Keratinocyte (primary cell): ENCODE data around the gene CTNNA2. TPM values are rescaled to one million over a fixed set of nuclear protein-coding genes. Genes with fewer than 3 reads are reported as not detected.

ENCODE experiments used
- DNase-seq: peaks from one replicate; pipeline ENCODE4 v3.0.0-alpha.2; 2011; ENCODE audit warnings: low read depth, missing footprints, low spot score
- FAIRE-seq: peaks from 2 replicates; lab custom pipeline; 2011; peaks lifted over from hg19 to GRCh38; lab: Jason Lieb, UNC
- H2AFZ ChIP-seq: 2 replicates; pipeline ENCODE4 v1.6.0; 2012; ENCODE audit warnings: low read length, control low read depth, inconsistent platforms; ENCODE audit not compliant: control insufficient read depth
- H3K27ac ChIP-seq: 2 replicates; pipeline ENCODE4 v1.5.1; 2011; ENCODE audit warnings: low read length; ENCODE audit not compliant: control insufficient read depth, insufficient read depth
- H3K27me3 ChIP-seq: 3 replicates; pipeline ENCODE4 v1.6.0; 2011; ENCODE audit warnings: low read length; ENCODE audit not compliant: control insufficient read depth, insufficient read depth; ENCODE audit errors: extremely low read depth
- H3K36me3 ChIP-seq, 2 experiments: 2 replicates in 1 of 2; 3 replicates in 1 of 2; pipeline ENCODE4 v1.5.1; 2011; ENCODE audit warnings: low read length in 2 of 2, mild to moderate bottlenecking in 1 of 2; ENCODE audit not compliant: control insufficient read depth in 2 of 2, insufficient read depth in 2 of 2; ENCODE audit errors: extremely low read depth in 1 of 2
- H3K4me1 ChIP-seq: 3 replicates; pipeline ENCODE4 v1.5.1; 2011; ENCODE audit warnings: low read length; ENCODE audit not compliant: control insufficient read depth, insufficient read depth; ENCODE audit errors: extremely low read depth
- H3K4me2 ChIP-seq: 3 replicates; pipeline ENCODE4 v1.6.0; 2011; ENCODE audit warnings: low read depth, low read length; ENCODE audit not compliant: control insufficient read depth, insufficient read depth; ENCODE audit errors: extremely low read depth
- H3K4me3 ChIP-seq, 3 experiments: fragments of 200-600 bp in 1 of 3; sonication (generic) in 1 of 3; 2 replicates in 2 of 3; 3 replicates in 1 of 3; pipeline ENCODE4 v1.5.1; 2011 to 2016; ENCODE audit warnings: low read length in 3 of 3, mild to moderate bottlenecking in 3 of 3, control low read depth in 2 of 3, inconsistent platforms in 1 of 3, low read depth in 1 of 3, mixed read lengths in 1 of 3, mixed run types in 1 of 3, moderate library complexity in 1 of 3; ENCODE audit not compliant: control insufficient read depth in 2 of 3, insufficient read depth in 2 of 3; ENCODE audit errors: extremely low read depth in 1 of 3
- H3K79me2 ChIP-seq: 2 replicates; pipeline ENCODE4 v1.6.0; 2012; ENCODE audit warnings: low read length; ENCODE audit not compliant: control insufficient read depth, insufficient read depth
- H3K9ac ChIP-seq: 3 replicates; pipeline ENCODE4 v1.6.0; 2011; ENCODE audit warnings: low read length; ENCODE audit not compliant: control insufficient read depth, insufficient read depth; ENCODE audit errors: extremely low read depth
- H3K9me1 ChIP-seq: 3 replicates; pipeline ENCODE4 v1.6.0; 2011; ENCODE audit warnings: low read length; ENCODE audit not compliant: control insufficient read depth, insufficient read depth; ENCODE audit errors: extremely low read depth
- H3K9me3 ChIP-seq: 2 replicates; pipeline ENCODE4 v1.5.1; 2012; ENCODE audit warnings: low read depth, low read length; ENCODE audit not compliant: control insufficient read depth
- H4K20me1 ChIP-seq: 3 replicates; pipeline ENCODE4 v1.6.0; 2011; ENCODE audit warnings: low read length; ENCODE audit not compliant: control insufficient read depth, insufficient read depth; ENCODE audit errors: extremely low read depth
- EZH2 ChIP-seq: IDR thresholded peaks from one replicate; pipeline ENCODE4 v1.6.1; 2012; ENCODE audit warnings: inconsistent platforms, mild to moderate bottlenecking, low read length, moderate library complexity
- dilution Hi-C: fragments of 300-500 bp; cut with MboI; formaldehyde crosslinking; loops from one replicate; pipeline ENCODE4 v1.7.0; 2020; ENCODE audit warnings: low sequenced_read_pairs; ENCODE audit not compliant: extremely low pct_ligation_motif_present
- polyA plus RNA-seq, 5 experiments: library from polyadenylated mRNA; depleted of rRNA in 3 of 5; stranded (reverse) in 3 of 5; stranded (forward) in 1 of 5; unstranded in 1 of 5; fragments of >200 nt; gene quantifications; 1 replicate in 1 of 5; 2 replicates in 3 of 5; 3 replicates in 1 of 5; pipeline versions ENCODE4 v1.2.1 to v1.2.3, GENCODE V29; 2011 to 2012; ENCODE audit warnings: missing spikeins in 2 of 5, low read depth in 1 of 5, low replicate concordance in 1 of 5
- TF ChIP-seq, protein P1 (sequence below), 3 experiments: IDR thresholded peaks in 1 of 3; conservative IDR thresholded peaks in 1 of 3; optimal IDR thresholded peaks in 1 of 3; 2 replicates in 2 of 3; 3 replicates in 1 of 3; pipeline versions ENCODE3 to v1.5.1; 2011; ENCODE audit warnings: low read length in 3 of 3, mild to moderate bottlenecking in 3 of 3, moderate library complexity in 2 of 3, control low read depth in 1 of 3, inconsistent platforms in 1 of 3; ENCODE audit not compliant: insufficient read depth in 2 of 3; ENCODE audit errors: extremely low read depth in 1 of 3

Gene CTNNA2
- polyA plus RNA-seq, 1 donor (not counting 4 experiments of a cell fraction or from before 2014, with no cell fraction given): not detected

- Histone ChIP-seq H3K4me3 (no peak overlapping the region), H3K4me2 (no peak overlapping the region), H3K27ac (no peak overlapping the region), H2AFZ (no peak overlapping the region), H3K9ac (no peak overlapping the region), H3K27me3 (no peaks in the 10 kb centered on the region), H3K4me1 (no peaks in the 10 kb centered on the region), H4K20me1 (no peaks in the 10 kb centered on the region), H3K9me3 (no peaks in the 10 kb centered on the region), H3K36me3 (no peaks in the 10 kb centered on the region), H3K9me1 (no peaks in the 10 kb centered on the region), H3K79me2 (no peaks in the 10 kb centered on the region)
- no peak for FAIRE-seq
- no peak for TF ChIP-seq EZH2
- TF ChIP-seq, protein P1, sequence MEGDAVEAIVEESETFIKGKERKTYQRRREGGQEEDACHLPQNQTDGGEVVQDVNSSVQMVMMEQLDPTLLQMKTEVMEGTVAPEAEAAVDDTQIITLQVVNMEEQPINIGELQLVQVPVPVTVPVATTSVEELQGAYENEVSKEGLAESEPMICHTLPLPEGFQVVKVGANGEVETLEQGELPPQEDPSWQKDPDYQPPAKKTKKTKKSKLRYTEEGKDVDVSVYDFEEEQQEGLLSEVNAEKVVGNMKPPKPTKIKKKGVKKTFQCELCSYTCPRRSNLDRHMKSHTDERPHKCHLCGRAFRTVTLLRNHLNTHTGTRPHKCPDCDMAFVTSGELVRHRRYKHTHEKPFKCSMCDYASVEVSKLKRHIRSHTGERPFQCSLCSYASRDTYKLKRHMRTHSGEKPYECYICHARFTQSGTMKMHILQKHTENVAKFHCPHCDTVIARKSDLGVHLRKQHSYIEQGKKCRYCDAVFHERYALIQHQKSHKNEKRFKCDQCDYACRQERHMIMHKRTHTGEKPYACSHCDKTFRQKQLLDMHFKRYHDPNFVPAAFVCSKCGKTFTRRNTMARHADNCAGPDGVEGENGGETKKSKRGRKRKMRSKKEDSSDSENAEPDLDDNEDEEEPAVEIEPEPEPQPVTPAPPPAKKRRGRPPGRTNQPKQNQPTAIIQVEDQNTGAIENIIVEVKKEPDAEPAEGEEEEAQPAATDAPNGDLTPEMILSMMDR (optimal IDR thresholded peaks at IDR 0.05 in 1 of 3, IDR thresholded peaks at IDR 0.05 in 1 of 3, conservative IDR thresholded peaks at IDR 0.05 in 1 of 3; ENCODE audit: extremely low read depth in 1 of 3, insufficient read depth in 2 of 3, low read length in 3 of 3): no peak
- no peak for DNase-seq
- dilution Hi-C loops: no loop called here
Measured at GRCh38 chr2:80515964-80516363, 1003.1 kb downstream of the CTNNA2 start.

- no peaks in the 10 kb centered on the region for H3K36me3 ChIP-seq
- no peak for FAIRE-seq
- TF ChIP-seq, protein P1 (optimal IDR thresholded peaks at IDR 0.05 in 1 of 3, IDR thresholded peaks at IDR 0.05 in 1 of 3, conservative IDR thresholded peaks at IDR 0.05 in 1 of 3; ENCODE audit: extremely low read depth in 1 of 3, insufficient read depth in 2 of 3, low read length in 3 of 3): no peak
- no peak for TF ChIP-seq EZH2
- no peaks in the 10 kb centered on the region for H3K9me1 ChIP-seq
- H3K9me3 ChIP-seq: no peaks in the 10 kb centered on the region
- H3K4me3 ChIP-seq: no peak overlapping the region
- no peak overlapping the region for H3K4me2 ChIP-seq
- H3K4me1 ChIP-seq: no peaks in the 10 kb centered on the region
- no peaks in the 10 kb centered on the region for H3K27me3 ChIP-seq
- no peaks in the 10 kb centered on the region for H4K20me1 ChIP-seq
- dilution Hi-C loops: no loop called here
- no peak overlapping the region for H3K9ac ChIP-seq
- DNase-seq: no peak
- H3K79me2 ChIP-seq: no peaks in the 10 kb centered on the region
- H2AFZ ChIP-seq: no peak overlapping the region
- H3K27ac ChIP-seq: no peak overlapping the region
Measured at GRCh38 chr2:80517316-80517715, 1004.5 kb downstream of the CTNNA2 start.
